ENCODE results near the gene GCSH. TPM values are rescaled to one million over a fixed set of nuclear protein-coding genes. Genes with fewer than 3 reads are reported as not detected.

The GCSH gene
- total RNA-seq = 4.4 and 14.7 TPM in 2 replicates

DNA sequence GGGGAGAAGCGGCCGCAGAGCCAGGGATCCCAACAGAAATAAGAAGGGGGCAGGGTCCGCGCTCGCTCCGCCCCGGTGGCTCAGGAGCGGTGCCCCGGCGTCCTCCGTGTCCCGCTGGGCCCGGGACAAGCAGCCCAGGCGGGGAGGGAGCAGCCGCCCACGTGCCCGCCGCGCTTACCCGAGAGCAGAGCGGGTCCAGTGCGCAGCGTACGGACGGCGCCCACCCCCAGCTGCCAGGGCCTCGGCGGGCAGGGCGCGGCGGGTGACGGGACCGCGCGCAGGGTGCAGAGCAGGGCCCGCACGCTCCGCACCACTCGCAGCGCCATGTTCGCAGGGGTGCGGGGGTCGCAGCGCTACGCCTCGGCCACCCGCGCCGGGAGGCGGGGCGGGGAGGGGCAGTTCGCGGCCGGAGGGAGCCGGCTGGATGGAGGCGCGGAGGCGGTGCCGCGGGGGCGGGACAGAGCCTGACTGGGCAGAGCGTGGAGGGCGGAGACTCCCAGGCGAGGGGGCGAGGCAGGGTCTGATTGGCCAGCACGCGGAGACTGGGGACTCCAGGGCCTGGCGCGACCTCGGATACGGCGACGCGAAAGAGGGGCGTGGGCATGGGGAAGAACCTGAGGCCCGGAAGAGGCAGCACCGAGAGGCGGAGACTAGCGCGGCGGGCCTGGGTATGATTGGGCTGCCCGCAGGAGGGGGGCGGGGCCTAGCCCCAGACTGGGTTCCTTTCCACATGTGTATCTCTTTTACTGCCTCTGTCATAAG, at the start of gene GCSH:
Gene GCSH (minus strand): TSS at position 443 of the 762 bp plus-strand sequence. CDS start 117 bp downstream, at position 326.

DNA sequence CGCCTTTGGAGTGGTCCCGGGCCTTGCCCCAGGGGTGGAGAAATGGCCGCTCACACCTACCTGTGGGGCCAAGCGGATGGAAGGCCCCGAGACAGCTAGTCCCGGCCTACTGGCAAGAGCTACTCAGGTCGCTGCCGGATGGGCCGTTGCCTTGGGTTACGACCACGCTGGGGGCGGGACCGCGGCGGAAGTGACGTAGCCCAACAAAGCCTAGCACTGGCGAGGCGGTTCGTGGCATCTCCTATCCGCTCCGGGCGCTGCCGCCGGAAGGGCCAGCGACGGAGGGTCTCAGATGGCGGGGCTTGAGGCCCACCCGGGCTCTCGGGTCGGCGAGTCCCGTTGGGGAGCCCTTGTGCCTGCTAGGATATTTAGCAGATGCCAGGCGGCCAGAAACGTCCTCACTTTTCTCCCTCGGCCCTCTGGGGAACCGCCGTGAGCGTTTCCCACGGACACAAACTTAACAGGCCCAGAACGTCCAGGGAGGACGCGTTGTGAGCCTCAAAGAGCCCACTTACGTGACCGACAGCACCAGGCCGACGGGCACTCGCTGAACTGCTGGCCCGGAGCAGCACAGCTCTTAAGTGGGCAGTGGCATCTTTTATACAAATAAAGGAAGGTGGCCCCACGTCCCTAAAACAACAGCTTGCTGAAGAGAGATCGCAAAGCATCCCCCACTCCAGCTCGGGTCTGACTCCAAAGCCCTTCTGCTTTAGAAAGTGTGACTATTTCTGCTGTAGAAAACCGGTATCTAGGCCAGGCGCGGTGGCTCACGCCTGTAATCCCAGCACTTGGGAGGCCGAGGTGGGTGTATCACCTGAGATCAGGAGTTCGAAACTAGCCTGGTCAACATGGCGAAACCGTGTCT, 18.9 kb downstream of the GCSH start, which contains the start of gene C16orf46:
Gene C16orf46 (minus strand): TSS at position 163 of the 865 bp plus-strand sequence. CDS start 13,283 bp downstream, outside the sequence.

DNA sequence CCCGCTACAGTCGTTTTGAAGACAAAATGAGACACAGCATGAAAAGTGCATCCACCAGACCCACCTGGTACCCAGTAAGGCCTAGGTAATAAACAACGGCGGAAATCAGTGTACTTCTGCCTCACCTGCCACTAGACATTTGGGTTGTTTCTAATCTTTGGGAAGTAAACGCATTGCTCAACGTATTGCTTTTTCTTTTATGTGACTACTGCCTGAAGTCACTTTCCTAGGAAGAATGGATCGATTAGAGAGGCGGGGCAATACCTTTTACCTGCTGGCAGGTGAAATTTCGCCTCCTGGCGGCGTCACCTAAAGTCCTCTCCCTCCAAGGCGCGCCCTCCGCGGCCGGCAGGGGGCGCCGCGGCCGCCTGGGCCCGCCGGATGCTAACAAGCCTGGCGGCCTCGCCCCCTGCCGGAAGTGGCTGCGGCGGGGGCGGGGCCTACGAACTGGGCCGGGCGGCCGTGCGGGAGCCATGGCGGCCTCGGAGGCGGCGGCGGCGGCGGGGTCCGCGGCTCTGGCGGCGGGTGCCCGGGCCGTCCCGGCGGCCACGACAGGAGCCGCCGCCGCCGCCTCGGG, 60.7 kb downstream of the GCSH start, which contains the start of gene ATMIN:
Gene ATMIN (plus strand): TSS at position 445 of the 577 bp plus-strand sequence. CDS start 29 bp downstream, at position 474.

Other genes starting within 250 kb of the GCSH start
- 30.6 and 68.4 TPM in 2 replicates for gene CMC2, start 89.5 kb downstream of the GCSH start, total RNA-seq
- gene CENPN, start 89.2 kb downstream of the GCSH start, total RNA-seq = 31.2 and 34.2 TPM in 2 replicates
- gene ATMIN, start 60.6 kb downstream of the GCSH start, total RNA-seq = 16.7 and 35.4 TPM in 2 replicates
- 0.16 TPM in 1 of 2 replicates, not detected in the other for gene C16orf46, start 19.2 kb downstream of the GCSH start, total RNA-seq
- not detected in 2 replicates for gene BCO1, start 142.3 kb upstream of the GCSH start, total RNA-seq
- 5.2 and 12.2 TPM in 2 replicates for gene GAN, start 218.6 kb upstream of the GCSH start, total RNA-seq